ENCODE data around the gene LIPC. TPM values are rescaled to one million over a fixed set of nuclear protein-coding genes. Genes with fewer than 3 reads are reported as not detected.
A peak's percentile ranks its signal among the peaks of the same experiment; 100 is the strongest.

The LIPC gene
- total RNA-seq, 2 donors from 2014 or later = 1.0 to 3.2 TPM

GRCh38 chr15:58483376-58483775 is 51.6 kb downstream of the LIPC start:
- Mint-ChIP-seq H3K4me1 (peaks cover 29% of the 10 kb centered on the region), H3K36me3 (ENCODE audit: low read depth) (no peaks in the 10 kb centered on the region), H3K4me3 (peak overlapping the region; percentile 19), H3K27me3 (no peaks in the 10 kb centered on the region), H3K27ac (peak overlapping the region; percentile 14)
- DNase-seq = no peak
- ATAC-seq = no peak
- no peaks in the 10 kb centered on the region for H3K9me3 ChIP-seq (ENCODE audit: control insufficient read depth, low read length, poor library complexity, severe bottlenecking)

DNA sequence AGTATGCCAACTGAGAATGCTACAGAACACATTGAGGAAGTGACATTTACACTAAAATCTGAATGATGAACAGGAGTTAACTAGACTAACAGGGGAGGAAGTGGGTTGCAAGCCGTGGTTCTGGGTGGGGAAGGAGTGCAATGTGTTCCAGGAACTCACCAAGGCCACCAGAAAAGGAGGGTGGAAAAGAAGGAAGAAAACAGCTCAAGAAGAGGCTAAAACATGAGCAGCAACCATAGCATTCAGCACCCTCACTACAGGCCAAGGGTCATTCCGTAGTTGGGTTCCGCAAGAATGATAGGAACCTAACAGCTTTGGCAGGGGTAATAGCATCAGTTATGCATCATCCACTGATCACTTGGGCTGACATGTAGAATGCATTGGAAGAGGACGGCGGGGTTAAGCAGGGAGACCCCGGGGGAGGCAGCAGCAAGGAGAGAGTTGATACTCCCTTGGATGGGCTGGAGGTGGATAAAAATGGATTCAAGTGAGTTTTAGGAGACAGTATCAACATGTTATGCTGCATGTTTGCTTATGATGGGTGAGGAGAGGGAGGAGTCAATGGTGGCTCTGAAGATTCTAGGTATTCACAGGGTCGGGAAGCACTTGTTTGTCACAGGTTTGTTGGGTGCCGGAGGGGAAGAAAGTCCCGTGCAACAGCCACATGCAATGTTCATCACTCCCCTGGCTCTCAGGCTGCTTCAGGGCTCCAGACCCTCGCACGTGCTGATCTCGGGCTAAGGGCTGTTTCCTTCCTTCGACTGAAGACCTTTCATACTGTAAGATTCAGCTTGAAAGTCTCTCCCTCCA is 53.2 kb downstream of the LIPC start:
- DNase-seq (no peak), ATAC-seq (peak; percentile 54)
- Mint-ChIP-seq H3K27ac (peak overlapping the region; percentile 74), H3K4me1 (peaks cover 27% of the 10 kb centered on the region), H3K4me3 (peak overlapping the region; percentile 75), H3K27me3 (no peaks in the 10 kb centered on the region), H3K36me3 (ENCODE audit: low read depth) (no peaks in the 10 kb centered on the region)
- H3K9me3 ChIP-seq (ENCODE audit: control insufficient read depth, low read length, poor library complexity, severe bottlenecking) = peaks cover 4% of the 10 kb centered on the region

DNA sequence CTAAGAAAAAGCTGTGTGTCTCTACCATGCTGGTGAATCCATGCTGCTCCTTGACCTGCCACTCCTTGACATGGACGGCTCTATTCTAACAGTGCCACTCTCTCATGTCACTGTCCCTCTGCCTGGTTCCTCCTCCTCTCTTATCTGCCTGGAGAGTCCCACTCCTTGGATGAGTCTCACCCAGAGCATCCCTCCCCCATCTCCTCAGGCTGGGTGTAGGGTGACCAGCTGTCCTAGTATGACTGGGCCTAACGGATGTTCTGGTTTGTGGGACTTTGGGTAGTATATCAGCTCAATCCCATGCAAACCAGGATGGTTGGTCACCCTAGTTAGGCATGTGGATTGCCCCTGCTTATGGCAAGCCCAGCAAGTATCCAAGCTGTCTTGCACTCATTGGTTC is 54.3 kb downstream of the LIPC start:
- Mint-ChIP-seq H3K36me3 (ENCODE audit: low read depth) (no peaks in the 10 kb centered on the region), H3K27ac (peak overlapping the region; percentile 74), H3K27me3 (no peaks in the 10 kb centered on the region), H3K4me1 (peaks cover 27% of the 10 kb centered on the region), H3K4me3 (no peak overlapping the region)
- no peak for DNase-seq
- peaks cover 4% of the 10 kb centered on the region for H3K9me3 ChIP-seq (ENCODE audit: control insufficient read depth, low read length, poor library complexity, severe bottlenecking)
- no peak for ATAC-seq

GRCh38 chr15:58486564-58486963 is 54.8 kb downstream of the LIPC start:
- H3K4me3 Mint-ChIP-seq = no peak overlapping the region
- peaks cover 27% of the 10 kb centered on the region for H3K4me1 Mint-ChIP-seq

DNA sequence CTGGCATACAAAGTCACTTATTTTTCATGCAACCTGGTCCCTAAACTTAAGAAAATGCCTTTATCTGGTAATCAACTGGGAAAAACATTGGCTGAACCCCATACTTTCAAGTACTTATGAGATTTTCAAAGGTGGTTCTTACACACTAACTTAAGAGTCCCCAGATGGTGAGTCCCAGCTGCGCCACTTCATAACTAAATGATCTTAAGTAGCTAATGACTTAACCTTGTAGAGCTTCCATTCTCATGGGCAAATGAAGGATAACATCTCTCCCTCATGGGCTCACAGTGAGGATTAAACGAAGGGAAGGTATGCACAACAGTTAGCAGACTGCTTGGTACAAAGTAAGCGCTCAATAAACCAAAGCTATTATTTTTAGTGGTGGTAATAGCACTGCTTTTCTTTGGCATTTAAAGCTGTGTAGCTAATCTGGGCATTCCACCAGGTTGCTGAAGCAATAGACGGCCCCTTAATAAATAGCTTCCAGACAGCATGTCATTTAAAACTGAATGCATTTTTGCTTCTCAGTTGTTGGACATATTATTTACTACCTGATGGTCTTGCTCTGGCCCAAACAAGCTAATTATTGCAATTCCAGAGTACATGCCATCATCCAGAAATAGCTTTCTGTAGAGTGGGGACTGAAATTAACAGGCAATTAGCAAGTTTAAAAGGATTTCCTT is 55.4 kb downstream of the LIPC start:
- Mint-ChIP-seq H3K27ac (no peak overlapping the region), H3K27me3 (no peaks in the 10 kb centered on the region), H3K4me3 (no peak overlapping the region), H3K36me3 (ENCODE audit: low read depth) (no peaks in the 10 kb centered on the region), H3K4me1 (peaks cover 27% of the 10 kb centered on the region)
- peaks cover 4% of the 10 kb centered on the region for H3K9me3 ChIP-seq (ENCODE audit: control insufficient read depth, low read length, poor library complexity, severe bottlenecking)
- no peak for DNase-seq
- no peak for ATAC-seq

More at GRCh38 chr15:58486564-58486963, 54.8 kb downstream of the LIPC start:
- Mint-ChIP-seq H3K27ac (peak overlapping the region; percentile 74), H3K27me3 (no peaks in the 10 kb centered on the region), H3K36me3 (ENCODE audit: low read depth) (no peaks in the 10 kb centered on the region)
- peaks cover 4% of the 10 kb centered on the region for H3K9me3 ChIP-seq (ENCODE audit: control insufficient read depth, low read length, poor library complexity, severe bottlenecking)
- ATAC-seq (no peak), DNase-seq (no peak)

GRCh38 chr15:58487724-58488120 is 55.9 kb downstream of the LIPC start:
- DNase-seq = no peak

DNA sequence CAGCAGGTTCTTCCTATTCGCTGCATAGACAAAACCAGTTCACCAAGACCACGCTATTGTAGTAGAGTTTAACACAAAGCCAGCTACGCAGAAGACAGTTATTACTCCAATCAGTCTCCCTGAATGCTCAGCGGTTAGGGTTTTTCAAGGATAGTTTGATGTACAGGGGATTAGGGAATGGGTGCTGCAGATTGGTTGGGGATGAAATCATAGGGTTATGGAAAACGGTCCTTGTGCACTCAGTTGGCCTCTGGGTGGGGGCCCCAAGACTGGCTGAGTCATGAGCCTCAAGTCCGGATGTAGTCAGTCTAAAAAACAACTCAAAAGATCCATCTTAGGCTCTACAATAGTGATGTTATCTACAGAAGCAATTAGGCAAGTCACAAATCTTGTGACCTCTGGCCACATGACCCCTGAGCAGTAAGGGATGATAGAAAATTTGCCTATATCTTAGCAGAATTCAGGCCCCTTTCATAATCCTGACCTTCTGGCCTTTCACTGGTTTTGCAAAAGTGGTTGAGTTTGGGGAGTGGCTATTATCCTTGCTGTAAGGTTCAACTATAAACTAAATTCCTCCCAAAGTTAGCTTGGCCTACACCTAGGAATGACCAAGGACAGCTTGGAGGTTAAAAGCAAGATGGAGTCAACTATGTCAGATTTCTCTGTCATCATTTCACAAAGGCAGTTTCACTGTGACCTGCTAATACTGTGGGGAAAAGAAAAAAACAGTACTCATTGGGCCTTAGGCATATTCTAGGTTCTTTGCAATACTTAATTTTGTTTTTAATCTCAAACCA is 57.7 kb downstream of the LIPC start:
- no peak overlapping the region for H3K27ac Mint-ChIP-seq
- H3K4me1 Mint-ChIP-seq = peaks cover 25% of the 10 kb centered on the region
- no peak for DNase-seq
- H3K9me3 ChIP-seq (ENCODE audit: control insufficient read depth, low read length, poor library complexity, severe bottlenecking) = peaks cover 4% of the 10 kb centered on the region
- H3K27me3 Mint-ChIP-seq = no peaks in the 10 kb centered on the region
- ATAC-seq = no peak
- no peaks in the 10 kb centered on the region for H3K36me3 Mint-ChIP-seq (ENCODE audit: low read depth)
- no peak overlapping the region for H3K4me3 Mint-ChIP-seq

More at GRCh38 chr15:58487724-58488120, 55.9 kb downstream of the LIPC start:
- ATAC-seq = no peak
- Mint-ChIP-seq H3K27ac (no peak overlapping the region), H3K36me3 (ENCODE audit: low read depth) (no peaks in the 10 kb centered on the region), H3K27me3 (no peaks in the 10 kb centered on the region), H3K4me1 (peaks cover 27% of the 10 kb centered on the region), H3K4me3 (no peak overlapping the region)
- H3K9me3 ChIP-seq (ENCODE audit: control insufficient read depth, low read length, poor library complexity, severe bottlenecking) = peaks cover 4% of the 10 kb centered on the region

DNA sequence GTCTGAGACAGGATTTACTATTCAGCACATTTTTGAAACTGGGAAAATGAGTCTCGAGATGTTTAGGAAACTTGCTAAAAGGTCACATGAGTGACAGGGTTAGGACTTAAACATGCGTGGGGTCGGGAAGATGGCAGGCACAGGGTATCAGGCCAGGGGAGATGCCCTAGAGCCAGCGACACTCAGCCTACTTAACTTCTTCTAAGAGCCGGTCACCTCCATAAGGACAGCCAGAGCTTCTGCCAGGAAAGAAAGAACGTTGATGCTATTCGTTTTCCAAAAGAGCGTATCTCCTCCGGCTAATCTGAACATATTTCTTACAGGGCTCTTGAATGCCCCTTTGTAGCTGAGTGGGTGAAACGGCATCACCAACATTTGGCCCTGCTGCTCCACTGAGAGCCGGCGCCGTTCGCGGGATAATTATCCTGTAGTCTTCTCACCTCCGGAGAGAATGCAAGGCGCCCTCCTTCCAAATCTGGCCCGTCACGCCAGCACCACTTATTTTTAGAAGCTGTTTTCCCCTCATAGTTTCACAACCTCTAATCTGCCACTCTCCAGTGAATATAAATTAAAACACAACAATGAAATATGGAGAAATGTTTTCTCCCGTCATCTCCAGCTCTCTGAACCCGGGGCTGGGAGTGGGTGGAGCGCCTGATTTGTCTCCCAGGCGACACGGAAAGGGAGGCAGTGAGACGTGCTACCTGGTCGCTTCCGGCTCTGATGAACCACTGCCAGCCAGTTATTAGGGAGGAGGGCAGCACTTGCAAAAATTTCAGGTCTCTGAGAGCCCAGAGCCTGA is 58.5 kb downstream of the LIPC start:
- H3K4me1 Mint-ChIP-seq = peaks cover 18% of the 10 kb centered on the region
- ATAC-seq = no peak
- H3K36me3 Mint-ChIP-seq (ENCODE audit: low read depth) = no peaks in the 10 kb centered on the region
- H3K27me3 Mint-ChIP-seq = no peaks in the 10 kb centered on the region
- peak overlapping the region; percentile 24 for H3K27ac Mint-ChIP-seq
- no peak for DNase-seq
- peaks cover 4% of the 10 kb centered on the region for H3K9me3 ChIP-seq (ENCODE audit: control insufficient read depth, low read length, poor library complexity, severe bottlenecking)
- H3K4me3 Mint-ChIP-seq = no peak overlapping the region

DNA sequence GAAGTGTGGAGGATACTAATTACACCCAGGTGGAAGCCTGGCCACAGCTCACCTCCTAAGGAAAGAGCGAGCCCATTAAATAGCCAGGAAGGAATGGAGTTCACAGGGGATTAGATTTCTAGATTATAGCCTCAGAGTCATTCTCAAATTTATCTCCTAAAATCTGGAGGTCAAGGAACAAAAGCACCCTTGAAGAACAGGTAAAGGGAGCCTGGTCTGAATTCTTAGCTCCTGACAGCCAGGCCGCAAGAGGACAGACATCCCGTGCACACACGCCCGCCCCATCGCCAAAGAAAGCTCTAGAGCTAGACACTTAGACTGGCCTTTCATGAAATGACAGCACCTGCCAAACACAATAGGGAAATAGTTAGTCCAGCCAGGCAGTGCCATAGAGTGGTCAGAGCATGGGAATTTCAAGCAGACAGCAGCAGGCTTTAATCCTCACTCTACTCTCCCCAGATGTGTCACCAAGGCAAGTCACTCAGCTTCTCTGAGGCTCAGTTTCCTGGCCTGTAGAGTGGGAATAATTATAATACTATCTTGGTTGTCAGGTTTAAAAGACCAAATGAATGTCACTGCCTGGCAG is 59.2 kb downstream of the LIPC start:
- no peak for DNase-seq
- Mint-ChIP-seq H3K4me3 (no peak overlapping the region), H3K4me1 (peaks cover 13% of the 10 kb centered on the region), H3K27ac (peak overlapping the region; percentile 24), H3K36me3 (ENCODE audit: low read depth) (no peaks in the 10 kb centered on the region), H3K27me3 (no peaks in the 10 kb centered on the region)
- H3K9me3 ChIP-seq (ENCODE audit: control insufficient read depth, low read length, poor library complexity, severe bottlenecking) = peaks cover 4% of the 10 kb centered on the region
- ATAC-seq = no peak

- no peak for ATAC-seq
- Mint-ChIP-seq H3K4me3 (no peak overlapping the region), H3K36me3 (ENCODE audit: low read depth) (no peaks in the 10 kb centered on the region), H3K27ac (peak overlapping the region; percentile 24), H3K27me3 (no peaks in the 10 kb centered on the region), H3K4me1 (peaks cover 11% of the 10 kb centered on the region)
- no peak for DNase-seq
- H3K9me3 ChIP-seq (ENCODE audit: control insufficient read depth, low read length, poor library complexity, severe bottlenecking) = peaks cover 4% of the 10 kb centered on the region
These were observed 59.9 kb downstream of the LIPC start for GRCh38 chr15:58491499-58492202.

- DNase-seq (no peak), ATAC-seq (no peak)
- Mint-ChIP-seq H3K36me3 (ENCODE audit: low read depth) (no peaks in the 10 kb centered on the region), H3K4me3 (no peak overlapping the region), H3K27ac (no peak overlapping the region), H3K27me3 (no peaks in the 10 kb centered on the region), H3K4me1 (peaks cover 13% of the 10 kb centered on the region)
- H3K9me3 ChIP-seq (ENCODE audit: control insufficient read depth, low read length, poor library complexity, severe bottlenecking) = peaks cover 4% of the 10 kb centered on the region
These were observed 61.0 kb downstream of the LIPC start for GRCh38 chr15:58492661-58493397.
